Stomach (tissue), 4 donors: Measurements from ENCODE around the gene NYAP1.
"Not testable (repeated sequence)": the region's sequence is repeated elsewhere in the genome, so short reads cannot be mapped to it uniquely, and the experiment has no call there.

ENCODE experiments used
- POLR2A ChIP-seq, 4 donors: fragments of 450-650 bp; IDR thresholded peaks; one replicate each; pipeline ENCODE4 v1.6.1; 2016; ENCODE audit warnings: antibody characterized with exemption in 4 of 4, control low read depth in 2 of 4, mild to moderate bottlenecking in 1 of 4, moderate library complexity in 1 of 4
- POLR2AphosphoS5 ChIP-seq, 3 donors: sonication (generic); formaldehyde crosslinking; IDR thresholded peaks; one replicate each; pipeline ENCODE4 v1.6.1; 2016; ENCODE audit warnings: antibody characterized with exemption in 3 of 3
- TF ChIP-seq, protein P1 (sequence below), 7 experiments: fragments of 450-650 bp in 4 of 7; fragments of 200-600 bp in 3 of 7; sonication (generic) in 3 of 7; IDR thresholded peaks; one replicate each; pipeline ENCODE4 v1.5.1; 2016 to 2019; ENCODE audit warnings: antibody characterized with exemption in 7 of 7, control low read depth in 2 of 7, mild to moderate bottlenecking in 1 of 7

DNA sequence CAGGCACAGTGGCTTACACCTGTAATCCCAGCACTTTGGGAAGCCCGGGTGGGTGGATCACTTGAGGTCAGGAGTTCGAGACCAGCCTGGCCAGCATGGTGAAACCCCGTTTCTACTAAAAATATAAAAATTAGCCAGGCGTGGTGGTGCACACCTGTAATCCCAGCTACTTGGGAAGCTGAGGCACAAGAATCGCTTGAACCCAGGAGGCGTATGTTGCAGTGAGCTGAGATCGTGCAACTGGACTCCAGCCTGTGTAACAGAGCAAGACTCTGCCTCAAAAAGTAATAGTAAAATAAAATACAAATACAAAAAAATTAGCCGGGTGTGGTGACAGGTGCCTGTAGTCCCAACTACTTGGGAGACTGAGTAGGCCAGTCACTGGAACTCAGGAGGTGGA lies 45.0 kb upstream of the NYAP1 start:
- TF ChIP-seq POLR2A, POLR2AphosphoS5 (IDR thresholded peaks at IDR 0.05): not testable (repeated sequence)
- TF ChIP-seq, protein P1, sequence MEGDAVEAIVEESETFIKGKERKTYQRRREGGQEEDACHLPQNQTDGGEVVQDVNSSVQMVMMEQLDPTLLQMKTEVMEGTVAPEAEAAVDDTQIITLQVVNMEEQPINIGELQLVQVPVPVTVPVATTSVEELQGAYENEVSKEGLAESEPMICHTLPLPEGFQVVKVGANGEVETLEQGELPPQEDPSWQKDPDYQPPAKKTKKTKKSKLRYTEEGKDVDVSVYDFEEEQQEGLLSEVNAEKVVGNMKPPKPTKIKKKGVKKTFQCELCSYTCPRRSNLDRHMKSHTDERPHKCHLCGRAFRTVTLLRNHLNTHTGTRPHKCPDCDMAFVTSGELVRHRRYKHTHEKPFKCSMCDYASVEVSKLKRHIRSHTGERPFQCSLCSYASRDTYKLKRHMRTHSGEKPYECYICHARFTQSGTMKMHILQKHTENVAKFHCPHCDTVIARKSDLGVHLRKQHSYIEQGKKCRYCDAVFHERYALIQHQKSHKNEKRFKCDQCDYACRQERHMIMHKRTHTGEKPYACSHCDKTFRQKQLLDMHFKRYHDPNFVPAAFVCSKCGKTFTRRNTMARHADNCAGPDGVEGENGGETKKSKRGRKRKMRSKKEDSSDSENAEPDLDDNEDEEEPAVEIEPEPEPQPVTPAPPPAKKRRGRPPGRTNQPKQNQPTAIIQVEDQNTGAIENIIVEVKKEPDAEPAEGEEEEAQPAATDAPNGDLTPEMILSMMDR (IDR thresholded peaks at IDR 0.05) = not testable (repeated sequence)
